NB4 (cell line): ENCODE results near the gene LIN7A.

Experiments
- MYC ChIP-seq: IDR thresholded peaks from 2 replicates; pipeline ENCODE4 v1.6.1; 2011; ENCODE audit warnings: low read depth, low read length
- POLR2A ChIP-seq: IDR thresholded peaks from 2 replicates; pipeline ENCODE4 v1.6.1; 2011; ENCODE audit warnings: mild to moderate bottlenecking; ENCODE audit not compliant: insufficient read length; ENCODE audit errors: extremely low read depth
- TF ChIP-seq, protein P1 (sequence below): IDR thresholded peaks from one replicate; pipeline ENCODE4 v1.5.1; 2012; ENCODE audit warnings: low read depth, low read length
- TF ChIP-seq, protein P2 (sequence below): IDR thresholded peaks from 2 replicates; pipeline ENCODE4 v1.6.1; 2011; ENCODE audit warnings: low read depth, low read length

GRCh38 chr12:80745851-80746505 lies 191.8 kb downstream of the LIN7A start:
- TF ChIP-seq, protein P1, sequence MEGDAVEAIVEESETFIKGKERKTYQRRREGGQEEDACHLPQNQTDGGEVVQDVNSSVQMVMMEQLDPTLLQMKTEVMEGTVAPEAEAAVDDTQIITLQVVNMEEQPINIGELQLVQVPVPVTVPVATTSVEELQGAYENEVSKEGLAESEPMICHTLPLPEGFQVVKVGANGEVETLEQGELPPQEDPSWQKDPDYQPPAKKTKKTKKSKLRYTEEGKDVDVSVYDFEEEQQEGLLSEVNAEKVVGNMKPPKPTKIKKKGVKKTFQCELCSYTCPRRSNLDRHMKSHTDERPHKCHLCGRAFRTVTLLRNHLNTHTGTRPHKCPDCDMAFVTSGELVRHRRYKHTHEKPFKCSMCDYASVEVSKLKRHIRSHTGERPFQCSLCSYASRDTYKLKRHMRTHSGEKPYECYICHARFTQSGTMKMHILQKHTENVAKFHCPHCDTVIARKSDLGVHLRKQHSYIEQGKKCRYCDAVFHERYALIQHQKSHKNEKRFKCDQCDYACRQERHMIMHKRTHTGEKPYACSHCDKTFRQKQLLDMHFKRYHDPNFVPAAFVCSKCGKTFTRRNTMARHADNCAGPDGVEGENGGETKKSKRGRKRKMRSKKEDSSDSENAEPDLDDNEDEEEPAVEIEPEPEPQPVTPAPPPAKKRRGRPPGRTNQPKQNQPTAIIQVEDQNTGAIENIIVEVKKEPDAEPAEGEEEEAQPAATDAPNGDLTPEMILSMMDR: no peak
- no peak for TF ChIP-seq POLR2A
- TF ChIP-seq, protein P2, sequence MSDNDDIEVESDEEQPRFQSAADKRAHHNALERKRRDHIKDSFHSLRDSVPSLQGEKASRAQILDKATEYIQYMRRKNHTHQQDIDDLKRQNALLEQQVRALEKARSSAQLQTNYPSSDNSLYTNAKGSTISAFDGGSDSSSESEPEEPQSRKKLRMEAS: no peak
- TF ChIP-seq MYC: no peak
